SK-N-SH (cell line): Measurements from ENCODE around the gene KIF19. TPM values are rescaled to one million over a fixed set of nuclear protein-coding genes. Genes with fewer than 3 reads are reported as not detected.

Experiments used
- CTCF ChIA-PET: fragments of 300-600, 350-600 bp; formaldehyde crosslinking; extraction: SDS; loops from one replicate; lab custom pipeline; 2021; lab: Yijun Ruan, JAX
- POLR2A ChIA-PET: fragments of 350-600 bp; sonication (Branson Sonifier 250); formaldehyde crosslinking; extraction: SDS; loops from one replicate; lab custom pipeline; 2020; ENCODE audit warnings: antibody characterized with exemption, inconsistent platforms; lab: Yijun Ruan, JAX
- DNase-seq: peaks from one replicate; pipeline ENCODE4 v3.0.0; 2012
- H2AFZ ChIP-seq: fragments of 200-600 bp; sonication (generic); 2 replicates; pipeline ENCODE4 v1.8.1; 2016; ENCODE audit warnings: antibody characterized with exemption, mild to moderate bottlenecking, low read depth
- H3F3A ChIP-seq: fragments of 200-600 bp; sonication (generic); replicated peaks from 2 replicates; pipeline ENCODE3; 2016; ENCODE audit warnings: antibody characterized with exemption, mild to moderate bottlenecking; ENCODE audit not compliant: insufficient read depth
- H3K27ac ChIP-seq, 2 experiments: fragments of 200-500 bp in 1 of 2; fragments of 200-600 bp in 1 of 2; sonication (Bioruptor generic) in 1 of 2; sonication (generic), shearing (Covaris generic) in 1 of 2; 2 replicates each; pipeline versions ENCODE4 v1.5.1 to v1.6.1; 2014 to 2016; ENCODE audit warnings: low read depth in 2 of 2, inconsistent platforms in 1 of 2, low read length in 1 of 2, mild to moderate bottlenecking in 1 of 2, mixed read lengths in 1 of 2
- H3K27me3 ChIP-seq: fragments of 200-600 bp; sonication (generic), shearing (Covaris generic); 2 replicates; pipeline ENCODE4 v1.6.1; 2016; ENCODE audit warnings: mixed run types; ENCODE audit not compliant: insufficient read depth
- H3K36me3 ChIP-seq, 2 experiments: fragments of 200-500 bp in 1 of 2; fragments of 200-600 bp in 1 of 2; sonication (Bioruptor generic) in 1 of 2; sonication (generic) in 1 of 2; replicated peaks in 1 of 2; 2 replicates each; pipeline versions ENCODE3 to v1.5.1; 2014 to 2016; ENCODE audit warnings: low read length in 1 of 2, mild to moderate bottlenecking in 1 of 2; ENCODE audit not compliant: insufficient read depth in 2 of 2, control insufficient read depth in 1 of 2
- H3K4me1 ChIP-seq, 2 experiments: fragments of 200-500 bp in 1 of 2; fragments of 200-600 bp in 1 of 2; sonication (Bioruptor generic) in 1 of 2; sonication (generic), shearing (Covaris generic) in 1 of 2; 2 replicates each; pipeline versions ENCODE4 v1.5.1 to v1.6.1; 2014 to 2016; ENCODE audit warnings: low read depth in 1 of 2, low read length in 1 of 2, mixed run types in 1 of 2; ENCODE audit not compliant: insufficient read depth in 2 of 2, control insufficient read depth in 1 of 2
- H3K4me2 ChIP-seq: fragments of 200-600 bp; sonication (generic), shearing (Covaris generic); 2 replicates; pipeline ENCODE4 v1.6.1; 2017; ENCODE audit warnings: mixed run types
- H3K4me3 ChIP-seq, 2 experiments: fragments of 200-500 bp in 1 of 2; fragments of 200-600 bp in 1 of 2; sonication (Bioruptor generic) in 1 of 2; sonication (generic), shearing (Covaris generic) in 1 of 2; 2 replicates each; pipeline versions ENCODE4 v1.5.1 to v1.8.1; 2014 to 2016; ENCODE audit warnings: low read depth in 2 of 2, inconsistent platforms in 1 of 2, low read length in 1 of 2, mild to moderate bottlenecking in 1 of 2, mixed read lengths in 1 of 2, moderate library complexity in 1 of 2
- H3K79me2 ChIP-seq: fragments of 200-600 bp; sonication (generic); 2 replicates; pipeline ENCODE4 v1.8.1; 2017; ENCODE audit warnings: mild to moderate bottlenecking; ENCODE audit not compliant: insufficient read depth
- H3K9ac ChIP-seq: fragments of 200-600 bp; sonication (generic); 2 replicates; pipeline ENCODE4 v1.6.1; 2017; ENCODE audit warnings: mixed run types
- H3K9me2 ChIP-seq: fragments of 200-600 bp; sonication (generic); 2 replicates; pipeline ENCODE4 v1.6.1; 2017; ENCODE audit warnings: mixed run types
- H3K9me3 ChIP-seq: fragments of 200-600 bp; sonication (generic); 2 replicates; pipeline ENCODE4 v1.6.1; 2017; ENCODE audit warnings: mixed run types, mild to moderate bottlenecking, moderate library complexity
- H4K20me1 ChIP-seq: fragments of 200-600 bp; sonication (generic); 2 replicates; pipeline ENCODE4 v1.6.1; 2017; ENCODE audit warnings: mild to moderate bottlenecking, mixed run types; ENCODE audit not compliant: insufficient read depth
- REST ChIP-seq: IDR thresholded peaks from 2 replicates; pipeline ENCODE4 v1.6.1; 2012; ENCODE audit warnings: mild to moderate bottlenecking, low read depth, low read length, moderate library complexity
- RFX5 ChIP-seq: IDR thresholded peaks from 2 replicates; pipeline ENCODE4 v1.6.1; 2012; ENCODE audit warnings: mild to moderate bottlenecking, improper control_type of control experiment, low read length
- RXRA ChIP-seq: IDR thresholded peaks from 2 replicates; pipeline ENCODE4 v1.4.0; 2012; ENCODE audit warnings: low read depth, mild to moderate bottlenecking, borderline replicate concordance
- TEAD4 ChIP-seq: IDR thresholded peaks from 2 replicates; pipeline ENCODE4 v1.4.0; 2012; ENCODE audit warnings: mild to moderate bottlenecking, borderline replicate concordance; ENCODE audit not compliant: insufficient read depth
- WGBS: methylation state at CpG from one replicate; pipeline ENCODE4 v1.1.6; 2017; ENCODE audit warnings: low lambda C conversion rate; 5-methylcytosine and 5-hydroxymethylcytosine counted together
- polyA plus RNA-seq, 3 experiments: library from polyadenylated mRNA; depleted of rRNA; stranded (reverse); fragments of >200 nt; gene quantifications; 2 replicates each; pipeline ENCODE4 v1.2.3, GENCODE V29; 2012
- TF ChIP-seq, protein P1 (sequence below): fragments of 150-350 bp; IDR thresholded peaks from 2 replicates; pipeline ENCODE4 v1.6.1; 2016; ENCODE audit warnings: mild to moderate bottlenecking, low read depth, low read length
- TF ChIP-seq, protein P2 (sequence below): IDR thresholded peaks from 2 replicates; pipeline ENCODE4 v1.4.0; 2012; ENCODE audit warnings: low read depth

Gene KIF19
- polyA plus RNA-seq, 1 of the 3 experiments (the other 2 are of a cell fraction) = not detected

DNA sequence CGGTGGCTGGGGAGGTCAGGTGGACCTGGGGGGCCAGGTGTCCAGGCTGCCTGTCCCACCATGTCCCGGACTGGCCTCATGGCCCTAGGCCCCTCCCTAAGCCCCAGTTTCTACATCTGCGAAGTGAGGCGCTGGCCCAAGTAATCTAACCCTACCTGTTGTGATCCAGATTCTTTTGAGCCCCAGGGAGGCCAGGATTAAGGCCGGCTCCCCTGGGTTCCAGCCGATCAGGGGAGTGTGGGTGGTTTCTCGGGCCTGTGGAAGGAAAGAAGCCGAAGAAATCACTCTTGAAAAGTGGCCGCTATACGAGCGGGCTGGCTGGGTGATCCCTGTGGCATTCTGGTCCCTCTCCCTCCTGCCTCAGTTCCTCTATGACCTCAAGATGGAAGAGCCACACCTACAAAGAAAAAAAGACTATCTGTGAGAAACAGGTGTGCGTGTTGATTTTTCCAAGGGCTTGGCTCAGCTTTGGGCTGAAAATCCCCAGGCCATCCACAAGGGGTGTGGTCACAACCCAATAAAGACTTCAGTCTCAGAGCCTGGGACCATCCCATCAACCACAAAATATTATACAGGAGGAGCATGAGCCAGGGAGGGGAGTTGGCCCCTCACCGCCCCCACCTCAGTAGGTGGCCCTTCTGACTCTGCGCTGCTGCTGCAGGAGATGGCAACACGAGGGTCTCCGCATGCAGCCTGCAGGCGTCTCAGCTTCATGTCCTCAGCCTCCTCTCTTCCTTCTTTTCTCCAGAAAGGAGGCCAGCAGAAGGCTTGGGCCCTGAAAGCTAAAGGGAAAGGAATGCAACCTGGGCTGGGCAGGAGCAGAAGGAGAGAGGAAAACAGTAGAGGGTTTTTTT is 61.6 kb downstream of the KIF19 start (continued):
- TF ChIP-seq RFX5 = no peak

- WGBS = 42% methylated on average over 12 of the region's 12 CpGs
- no peak for DNase-seq
- no peaks in the 10 kb centered on the region for H3K4me1 ChIP-seq
- no peak overlapping the region for H3K4me2 ChIP-seq
- H3K27ac ChIP-seq = no peak overlapping the region
- ChIA-PET POLR2A (no interaction called here), CTCF (interaction anchor here (1.1 to 2.8 kb wide), 4 partner anchors 9 to 69 kb away, joined by 3 to 25 read pairs (median 14); partner anchors contain the start of gene BTBD17)
- H3K9me3 ChIP-seq = no peaks in the 10 kb centered on the region
- H3F3A ChIP-seq = no peaks in the 10 kb centered on the region
- H3K9me2 ChIP-seq = no peaks in the 10 kb centered on the region
- H4K20me1 ChIP-seq = no peaks in the 10 kb centered on the region
- H3K4me3 ChIP-seq = no peak overlapping the region
- no peaks in the 10 kb centered on the region for H3K27me3 ChIP-seq
- no peaks in the 10 kb centered on the region for H3K36me3 ChIP-seq
- TF ChIP-seq RXRA = no peak
- no peak for TF ChIP-seq REST
- TF ChIP-seq, protein P1, sequence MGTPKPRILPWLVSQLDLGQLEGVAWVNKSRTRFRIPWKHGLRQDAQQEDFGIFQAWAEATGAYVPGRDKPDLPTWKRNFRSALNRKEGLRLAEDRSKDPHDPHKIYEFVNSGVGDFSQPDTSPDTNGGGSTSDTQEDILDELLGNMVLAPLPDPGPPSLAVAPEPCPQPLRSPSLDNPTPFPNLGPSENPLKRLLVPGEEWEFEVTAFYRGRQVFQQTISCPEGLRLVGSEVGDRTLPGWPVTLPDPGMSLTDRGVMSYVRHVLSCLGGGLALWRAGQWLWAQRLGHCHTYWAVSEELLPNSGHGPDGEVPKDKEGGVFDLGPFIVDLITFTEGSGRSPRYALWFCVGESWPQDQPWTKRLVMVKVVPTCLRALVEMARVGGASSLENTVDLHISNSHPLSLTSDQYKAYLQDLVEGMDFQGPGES = no peak
- no peak for TF ChIP-seq TEAD4
- TF ChIP-seq, protein P2, sequence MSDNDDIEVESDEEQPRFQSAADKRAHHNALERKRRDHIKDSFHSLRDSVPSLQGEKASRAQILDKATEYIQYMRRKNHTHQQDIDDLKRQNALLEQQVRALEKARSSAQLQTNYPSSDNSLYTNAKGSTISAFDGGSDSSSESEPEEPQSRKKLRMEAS = no peak
- no peak overlapping the region for H3K9ac ChIP-seq
- H3K79me2 ChIP-seq = no peaks in the 10 kb centered on the region
- H2AFZ ChIP-seq = no peak overlapping the region
Observed at GRCh38 chr17:74389084-74389753, 63.2 kb downstream of the KIF19 start.
